Loucy (cell line): ENCODE results near the gene PTPRC.

Source experiments
- H2AFZ ChIP-seq: fragments of 200-600 bp; sonication (generic); 2 replicates; pipeline ENCODE4 v1.6.0; 2016; ENCODE audit warnings: antibody characterized with exemption, mild to moderate bottlenecking, low read length, moderate library complexity
- H3F3A ChIP-seq: fragments of 200-600 bp; 2 replicates; pipeline ENCODE4 v1.6.0; 2016; ENCODE audit warnings: antibody characterized with exemption, low read depth, mild to moderate bottlenecking
- H3K27me3 ChIP-seq: fragments of 200-600 bp; sonication (generic); 2 replicates; pipeline ENCODE4 v1.6.1; 2014; ENCODE audit warnings: low read length, mild to moderate bottlenecking; ENCODE audit not compliant: insufficient read depth, poor library complexity, severe bottlenecking
- H3K36me3 ChIP-seq: fragments of 200-600 bp; sonication (generic); 2 replicates; pipeline ENCODE4 v1.6.1; 2016; ENCODE audit warnings: low read length; ENCODE audit not compliant: insufficient read depth
- H3K4me1 ChIP-seq: fragments of 200-600 bp; sonication (generic); 2 replicates; pipeline ENCODE4 v1.5.1; 2014; ENCODE audit warnings: low read length, mild to moderate bottlenecking; ENCODE audit not compliant: insufficient read depth, poor library complexity, severe bottlenecking
- H3K4me2 ChIP-seq: fragments of 200-600 bp; sonication (generic); 2 replicates; pipeline ENCODE4 v1.6.0; 2014; ENCODE audit warnings: antibody characterized with exemption, low read length, low read depth, mild to moderate bottlenecking; ENCODE audit not compliant: poor library complexity, severe bottlenecking
- H3K4me3 ChIP-seq: fragments of 200-600 bp; sonication (generic); 2 replicates; pipeline ENCODE4 v1.5.1; 2014; ENCODE audit warnings: low read length, mild to moderate bottlenecking, mixed read lengths; ENCODE audit not compliant: poor library complexity, severe bottlenecking
- H3K79me2 ChIP-seq: fragments of 200-600 bp; sonication (generic); 2 replicates; pipeline ENCODE4 v1.6.1; 2014; ENCODE audit warnings: low read length; ENCODE audit not compliant: insufficient read depth
- H3K9ac ChIP-seq: fragments of 200-600 bp; sonication (generic); 2 replicates; pipeline ENCODE4 v1.6.0; 2014; ENCODE audit warnings: mild to moderate bottlenecking, low read depth, low read length, moderate library complexity; ENCODE audit not compliant: poor library complexity, severe bottlenecking
- H3K9me2 ChIP-seq: fragments of 200-600 bp; sonication (generic); replicated peaks from 2 replicates; pipeline ENCODE4 v1.6.1; 2016; ENCODE audit warnings: low read depth, low read length, mixed read lengths
- H3K9me3 ChIP-seq: fragments of 200-600 bp; sonication (generic); 2 replicates; pipeline ENCODE4 v1.6.1; 2014; ENCODE audit warnings: mild to moderate bottlenecking, antibody characterized with exemption, low read length, low read depth; ENCODE audit not compliant: insufficient read depth
- H4K20me1 ChIP-seq: fragments of 200-600 bp; sonication (generic); 2 replicates; pipeline ENCODE4 v1.6.0; 2014; ENCODE audit warnings: antibody characterized with exemption, low read length, mild to moderate bottlenecking; ENCODE audit not compliant: insufficient read depth, poor library complexity, severe bottlenecking
- CTCF ChIP-seq: fragments of 200-600 bp; sonication (generic); conservative IDR thresholded peaks from 2 replicates; pipeline ENCODE4 v1.5.1; 2014; ENCODE audit warnings: mild to moderate bottlenecking, antibody characterized with exemption, low read length
- EZH2phosphoT487 ChIP-seq: fragments of 200-600 bp; IDR thresholded peaks from 2 replicates; pipeline ENCODE4 v1.6.1; 2018; ENCODE audit warnings: antibody characterized with exemption, mild to moderate bottlenecking, moderate library complexity, borderline replicate concordance

The PTPRC gene

GRCh38 chr1:198750081-198750480 lies 111.2 kb downstream of the PTPRC start:
- H3K36me3 ChIP-seq, result peaks cover 100% of the 10 kb centered on the region
- no peak overlapping the region for H3K4me3 ChIP-seq
- H3K4me1 ChIP-seq, result no peaks in the 10 kb centered on the region
- TF ChIP-seq EZH2phosphoT487, result no peak
- H3F3A ChIP-seq, result no peaks in the 10 kb centered on the region; the same call in 1 of the 2 replicates
- H4K20me1 ChIP-seq, result peaks cover 9% of the 10 kb centered on the region
- no peak overlapping the region for H3K4me2 ChIP-seq
- H3K27me3 ChIP-seq, result no peaks in the 10 kb centered on the region
- H3K9ac ChIP-seq, result no peak overlapping the region
- H3K79me2 ChIP-seq, result no peaks in the 10 kb centered on the region
- H2AFZ ChIP-seq, result no peak overlapping the region
- no peaks in the 10 kb centered on the region for H3K9me2 ChIP-seq
- no peaks in the 10 kb centered on the region for H3K9me3 ChIP-seq

DNA sequence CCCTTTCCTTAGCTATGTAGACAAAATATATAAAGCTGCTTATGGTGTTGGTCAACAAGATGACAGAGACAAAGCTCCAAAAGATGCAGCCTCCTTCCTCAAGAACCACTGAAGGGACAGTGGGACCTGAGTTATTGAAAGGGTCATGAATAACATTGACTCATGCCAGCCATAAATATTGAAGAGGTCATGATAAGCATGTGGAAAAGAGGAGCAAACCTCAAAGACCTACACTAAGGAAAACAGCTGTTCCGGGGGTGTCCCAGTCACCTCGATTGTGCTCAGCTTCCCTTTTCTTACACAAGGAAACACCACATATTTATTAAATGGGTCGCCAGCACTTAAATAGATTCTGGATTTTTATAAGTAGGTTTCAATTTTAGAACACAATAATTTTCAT lies 112.9 kb downstream of the PTPRC start:
- H3K9me2 ChIP-seq, result no peaks in the 10 kb centered on the region
- H3K9me3 ChIP-seq, result no peaks in the 10 kb centered on the region
- H3K36me3 ChIP-seq, result peaks cover 99% of the 10 kb centered on the region
- no peak for TF ChIP-seq CTCF
- no peak for TF ChIP-seq EZH2phosphoT487
- no peak overlapping the region for H3K4me2 ChIP-seq
- H3K9ac ChIP-seq, result no peak overlapping the region
- H3K4me3 ChIP-seq, result no peak overlapping the region
- H3K79me2 ChIP-seq, result no peaks in the 10 kb centered on the region
- peaks cover 12% of the 10 kb centered on the region for H4K20me1 ChIP-seq
- H3K27me3 ChIP-seq, result no peaks in the 10 kb centered on the region
- no peak overlapping the region for H2AFZ ChIP-seq
- H3K4me1 ChIP-seq, result no peaks in the 10 kb centered on the region
- peaks cover 10% of the 10 kb centered on the region; the same call in 1 of the 2 replicates for H3F3A ChIP-seq

- no peaks in the 10 kb centered on the region for H3K4me1 ChIP-seq
- peaks cover 25% of the 10 kb centered on the region; the same call in 1 of the 2 replicates for H3F3A ChIP-seq
- no peak for TF ChIP-seq CTCF
- no peak overlapping the region for H2AFZ ChIP-seq
- H4K20me1 ChIP-seq, result peaks cover 3% of the 10 kb centered on the region
- peaks cover 74% of the 10 kb centered on the region for H3K36me3 ChIP-seq
- H3K9me2 ChIP-seq, result no peaks in the 10 kb centered on the region
- H3K9ac ChIP-seq, result no peak overlapping the region
- H3K9me3 ChIP-seq, result no peaks in the 10 kb centered on the region
- H3K79me2 ChIP-seq, result no peaks in the 10 kb centered on the region
- no peak overlapping the region for H3K4me2 ChIP-seq
- H3K4me3 ChIP-seq, result no peak overlapping the region
- H3K27me3 ChIP-seq, result no peaks in the 10 kb centered on the region
Measured at GRCh38 chr1:198754670-198755069, 115.8 kb downstream of the PTPRC start.

DNA sequence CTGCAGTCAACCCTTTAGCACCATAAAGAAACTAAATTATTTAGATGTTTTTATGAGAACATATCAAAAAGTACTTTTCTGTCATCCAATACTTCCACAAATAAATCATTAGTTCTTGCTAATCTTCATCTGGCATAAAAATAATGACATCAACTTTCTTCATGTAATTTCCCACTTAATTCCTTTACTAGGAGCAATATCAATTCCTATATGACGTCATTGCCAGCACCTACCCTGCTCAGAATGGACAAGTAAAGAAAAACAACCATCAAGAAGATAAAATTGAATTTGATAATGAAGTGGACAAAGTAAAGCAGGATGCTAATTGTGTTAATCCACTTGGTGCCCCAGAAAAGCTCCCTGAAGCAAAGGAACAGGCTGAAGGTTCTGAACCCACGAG lies 116.9 kb downstream of the PTPRC start:
- no peak overlapping the region for H3K9ac ChIP-seq
- no peak for TF ChIP-seq CTCF
- TF ChIP-seq EZH2phosphoT487, result no peak
- no peak overlapping the region for H2AFZ ChIP-seq
- peaks cover 63% of the 10 kb centered on the region for H3K36me3 ChIP-seq
- H3F3A ChIP-seq, result peaks cover 25% of the 10 kb centered on the region; the same call in 1 of the 2 replicates
- no peaks in the 10 kb centered on the region for H3K4me1 ChIP-seq
- H3K79me2 ChIP-seq, result no peaks in the 10 kb centered on the region
- H3K4me3 ChIP-seq, result no peak overlapping the region
- H3K9me2 ChIP-seq, result no peaks in the 10 kb centered on the region
- H3K27me3 ChIP-seq, result no peaks in the 10 kb centered on the region
- H3K9me3 ChIP-seq, result no peaks in the 10 kb centered on the region
- peaks cover 3% of the 10 kb centered on the region for H4K20me1 ChIP-seq
- H3K4me2 ChIP-seq, result no peak overlapping the region
